Right lobe of liver (tissue), 4 donors: Measurements from ENCODE around the gene ETHE1.

Experiments
- POLR2A ChIP-seq: fragments of 450-650 bp; IDR thresholded peaks from one replicate; pipeline ENCODE4 v1.6.1; 2017; ENCODE audit warnings: antibody characterized with exemption, mild to moderate bottlenecking
- TF ChIP-seq, protein P1 (sequence below), 4 donors: fragments of 200-600 bp in 3 of 4; fragments of 450-650 bp in 1 of 4; IDR thresholded peaks; one replicate each; pipeline versions ENCODE4 v1.5.1 to v1.8.0; 2016 to 2022; ENCODE audit warnings: antibody characterized with exemption in 4 of 4, mild to moderate bottlenecking in 2 of 4
- donor health status: DM: no; HTN: no; CAD: no.
- donor health status: DM: no; HTN: no; CAD: no.
- donor health status: DM: no; HTN: yes; CAD: no.

- no peak for TF ChIP-seq POLR2A
- TF ChIP-seq, protein P1, sequence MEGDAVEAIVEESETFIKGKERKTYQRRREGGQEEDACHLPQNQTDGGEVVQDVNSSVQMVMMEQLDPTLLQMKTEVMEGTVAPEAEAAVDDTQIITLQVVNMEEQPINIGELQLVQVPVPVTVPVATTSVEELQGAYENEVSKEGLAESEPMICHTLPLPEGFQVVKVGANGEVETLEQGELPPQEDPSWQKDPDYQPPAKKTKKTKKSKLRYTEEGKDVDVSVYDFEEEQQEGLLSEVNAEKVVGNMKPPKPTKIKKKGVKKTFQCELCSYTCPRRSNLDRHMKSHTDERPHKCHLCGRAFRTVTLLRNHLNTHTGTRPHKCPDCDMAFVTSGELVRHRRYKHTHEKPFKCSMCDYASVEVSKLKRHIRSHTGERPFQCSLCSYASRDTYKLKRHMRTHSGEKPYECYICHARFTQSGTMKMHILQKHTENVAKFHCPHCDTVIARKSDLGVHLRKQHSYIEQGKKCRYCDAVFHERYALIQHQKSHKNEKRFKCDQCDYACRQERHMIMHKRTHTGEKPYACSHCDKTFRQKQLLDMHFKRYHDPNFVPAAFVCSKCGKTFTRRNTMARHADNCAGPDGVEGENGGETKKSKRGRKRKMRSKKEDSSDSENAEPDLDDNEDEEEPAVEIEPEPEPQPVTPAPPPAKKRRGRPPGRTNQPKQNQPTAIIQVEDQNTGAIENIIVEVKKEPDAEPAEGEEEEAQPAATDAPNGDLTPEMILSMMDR (IDR thresholded peaks at IDR 0.05), result no peak
These were observed 37.8 kb upstream of the ETHE1 start for GRCh38 chr19:43564800-43565199.
